HL-60 (cell line): Measurements from ENCODE around the gene DDX27.

Source experiments
- DNase-seq, 2 experiments: peaks; one replicate each; pipeline ENCODE4 v3.0.0-alpha.2; 2010 to 2020; ENCODE audit warnings: low read depth in 1 of 2, low spot score in 1 of 2
- H3K27ac ChIP-seq: fragments of 250-450 bp; sonication (Bioruptor Pico); replicated peaks from 2 replicates; pipeline ENCODE4 v1.5.1; 2020; ENCODE audit warnings: mild to moderate bottlenecking, moderate library complexity
- H3K27me3 ChIP-seq: fragments of 250-450 bp; sonication (Bioruptor Pico); 2 replicates; pipeline ENCODE4 v1.5.1; 2021; ENCODE audit warnings: mild to moderate bottlenecking, moderate library complexity; ENCODE audit not compliant: insufficient read depth, poor library complexity, severe bottlenecking
- H3K4me3 ChIP-seq: replicated peaks from 2 replicates; pipeline ENCODE4 v1.5.1; 2011; ENCODE audit warnings: mild to moderate bottlenecking, control low read depth, low read length; ENCODE audit not compliant: insufficient read depth
- CTCF ChIP-seq: IDR thresholded peaks from one replicate; pipeline ENCODE4 v1.5.1; 2011; ENCODE audit warnings: low read length, control low read depth, inconsistent platforms; ENCODE audit not compliant: insufficient read depth
- GABPA ChIP-seq: IDR thresholded peaks from 2 replicates; pipeline ENCODE4 v1.6.1; 2012; ENCODE audit warnings: low read depth
- POLR2AphosphoS5 ChIP-seq: IDR thresholded peaks from 2 replicates; pipeline ENCODE4 v1.6.1; 2012; ENCODE audit warnings: low read depth
- REST ChIP-seq: IDR thresholded peaks from 2 replicates; pipeline ENCODE4 v1.6.1; 2012; ENCODE audit warnings: low read depth; ENCODE audit not compliant: insufficient replicate concordance
- SPI1 ChIP-seq: IDR thresholded peaks from 2 replicates; pipeline ENCODE4 v1.6.1; 2012; ENCODE audit warnings: low read depth, mild to moderate bottlenecking, borderline replicate concordance

Gene DDX27

GRCh38 chr20:49171909-49172308 is 47.3 kb upstream of the DDX27 start:
- TF ChIP-seq REST (no peak), POLR2AphosphoS5 (no peak), CTCF (no peak), SPI1 (no peak), GABPA (no peak)
- Histone ChIP-seq H3K27ac (no peak overlapping the region), H3K4me3 (no peak overlapping the region), H3K27me3 (no peaks in the 10 kb centered on the region)
- DNase-seq: no peak

- Histone ChIP-seq H3K27ac (no peak overlapping the region), H3K27me3 (no peaks in the 10 kb centered on the region), H3K4me3 (no peak overlapping the region)
- TF ChIP-seq REST (no peak), CTCF (no peak), GABPA (no peak), POLR2AphosphoS5 (no peak), SPI1 (no peak)
- DNase-seq: no peak
Observed at GRCh38 chr20:49172413-49172812, 46.8 kb upstream of the DDX27 start.

- H3K27me3 ChIP-seq: no peaks in the 10 kb centered on the region
- H3K27ac ChIP-seq: no peak overlapping the region
- no peak for DNase-seq
- TF ChIP-seq CTCF: no peak
- TF ChIP-seq POLR2AphosphoS5: no peak
- TF ChIP-seq REST: no peak
- TF ChIP-seq GABPA: no peak
- TF ChIP-seq SPI1: no peak
- no peak overlapping the region for H3K4me3 ChIP-seq
Observed at GRCh38 chr20:49174183-49174582, 45.0 kb upstream of the DDX27 start.
